ENCODE results near the gene DNAJC27.
"Not testable (repeated sequence)": the region's sequence is repeated elsewhere in the genome, so short reads cannot be mapped to it uniquely, and the experiment has no call there.

Gene DNAJC27

DNA sequence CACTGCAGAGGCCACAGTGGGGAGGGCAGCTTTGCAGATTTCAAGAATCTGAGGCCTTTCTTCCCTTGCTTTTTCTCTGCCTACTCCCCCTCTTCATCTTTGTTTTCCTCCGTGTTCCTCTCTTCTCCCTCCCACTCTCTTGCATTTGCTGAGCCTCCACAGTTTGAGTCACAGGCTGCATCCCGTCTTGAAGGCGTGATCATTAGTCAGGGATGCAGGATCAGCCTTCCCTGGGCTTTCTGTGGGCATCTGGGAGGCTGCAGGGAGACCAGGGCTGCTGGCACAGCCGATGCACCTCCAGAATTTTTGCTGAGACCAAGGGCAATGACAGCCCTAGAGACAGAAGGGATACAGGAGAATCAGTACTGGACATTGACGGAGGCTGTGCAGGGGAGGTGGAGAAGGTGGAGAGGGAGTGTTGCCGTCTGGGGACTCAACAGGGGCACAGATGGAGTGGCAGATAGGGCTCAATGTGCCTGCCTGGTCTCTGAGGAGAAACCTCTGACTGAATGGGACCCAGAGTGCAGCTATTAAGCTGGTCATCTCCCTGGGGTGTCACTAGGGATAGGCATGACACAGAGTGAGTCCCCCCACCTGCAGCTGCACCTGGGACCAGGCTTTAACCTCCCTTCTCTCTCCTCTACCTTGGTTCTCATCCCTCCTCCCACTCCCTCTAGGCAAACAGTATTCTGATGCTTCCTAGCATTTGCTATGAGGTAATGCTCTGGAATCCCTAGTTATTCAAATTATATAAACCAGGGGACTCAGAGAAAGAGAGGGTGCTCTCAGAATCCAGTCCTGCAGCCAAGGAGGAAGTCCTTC lies 29.0 kb upstream of the DNAJC27 start:
- H3K4me3 ChIP-seq (ENCODE audit: low read depth, low read length) = no peak overlapping the region
- TF ChIP-seq, protein P1, sequence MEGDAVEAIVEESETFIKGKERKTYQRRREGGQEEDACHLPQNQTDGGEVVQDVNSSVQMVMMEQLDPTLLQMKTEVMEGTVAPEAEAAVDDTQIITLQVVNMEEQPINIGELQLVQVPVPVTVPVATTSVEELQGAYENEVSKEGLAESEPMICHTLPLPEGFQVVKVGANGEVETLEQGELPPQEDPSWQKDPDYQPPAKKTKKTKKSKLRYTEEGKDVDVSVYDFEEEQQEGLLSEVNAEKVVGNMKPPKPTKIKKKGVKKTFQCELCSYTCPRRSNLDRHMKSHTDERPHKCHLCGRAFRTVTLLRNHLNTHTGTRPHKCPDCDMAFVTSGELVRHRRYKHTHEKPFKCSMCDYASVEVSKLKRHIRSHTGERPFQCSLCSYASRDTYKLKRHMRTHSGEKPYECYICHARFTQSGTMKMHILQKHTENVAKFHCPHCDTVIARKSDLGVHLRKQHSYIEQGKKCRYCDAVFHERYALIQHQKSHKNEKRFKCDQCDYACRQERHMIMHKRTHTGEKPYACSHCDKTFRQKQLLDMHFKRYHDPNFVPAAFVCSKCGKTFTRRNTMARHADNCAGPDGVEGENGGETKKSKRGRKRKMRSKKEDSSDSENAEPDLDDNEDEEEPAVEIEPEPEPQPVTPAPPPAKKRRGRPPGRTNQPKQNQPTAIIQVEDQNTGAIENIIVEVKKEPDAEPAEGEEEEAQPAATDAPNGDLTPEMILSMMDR (IDR thresholded peaks at IDR 0.05; ENCODE audit: borderline replicate concordance, insufficient read depth, low read depth, low read length) = no peak

DNA sequence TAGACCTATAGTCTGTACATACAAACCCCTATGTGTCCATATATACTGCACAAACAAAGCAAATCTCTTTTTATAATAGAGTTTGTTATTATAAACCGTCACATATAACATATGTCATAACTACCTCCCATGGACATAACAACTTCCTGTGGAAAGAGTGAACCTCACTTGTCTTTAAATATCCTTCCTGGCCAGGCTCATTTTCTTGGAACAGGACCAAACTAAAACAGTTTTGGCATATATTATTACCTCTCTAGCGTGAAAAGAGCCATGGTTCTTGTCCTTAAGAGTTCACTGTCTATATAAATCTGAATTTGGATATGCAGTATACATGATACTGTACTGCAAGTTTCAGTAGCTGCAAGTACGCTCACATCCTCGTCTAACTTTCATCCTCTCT lies 28.3 kb upstream of the DNAJC27 start:
- TF ChIP-seq, protein P1 (IDR thresholded peaks at IDR 0.05; ENCODE audit: borderline replicate concordance, insufficient read depth, low read depth, low read length) = no peak
- H3K4me3 ChIP-seq (ENCODE audit: low read depth, low read length) = no peak overlapping the region

DNA sequence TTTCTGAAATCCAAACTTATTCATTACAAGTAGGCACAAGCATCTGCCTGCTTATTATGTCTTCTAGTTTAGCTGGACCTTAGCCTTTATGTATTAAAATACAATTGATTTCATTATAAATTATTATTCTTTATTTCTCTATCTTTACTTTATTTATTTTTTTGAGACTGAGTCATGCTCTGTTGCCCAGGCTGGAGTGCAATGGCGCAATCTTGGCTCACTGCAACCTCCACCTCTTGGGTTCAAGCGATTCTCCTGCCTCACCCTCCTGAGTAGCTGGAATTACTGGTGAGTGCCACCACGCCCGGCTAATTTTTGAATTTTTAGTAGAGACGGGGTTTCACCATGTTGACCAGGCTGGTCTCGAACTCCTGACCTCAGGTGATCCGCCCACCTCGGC lies 27.3 kb upstream of the DNAJC27 start:
- H3K4me3 ChIP-seq (ENCODE audit: low read depth, low read length) = not testable (repeated sequence)

DNA sequence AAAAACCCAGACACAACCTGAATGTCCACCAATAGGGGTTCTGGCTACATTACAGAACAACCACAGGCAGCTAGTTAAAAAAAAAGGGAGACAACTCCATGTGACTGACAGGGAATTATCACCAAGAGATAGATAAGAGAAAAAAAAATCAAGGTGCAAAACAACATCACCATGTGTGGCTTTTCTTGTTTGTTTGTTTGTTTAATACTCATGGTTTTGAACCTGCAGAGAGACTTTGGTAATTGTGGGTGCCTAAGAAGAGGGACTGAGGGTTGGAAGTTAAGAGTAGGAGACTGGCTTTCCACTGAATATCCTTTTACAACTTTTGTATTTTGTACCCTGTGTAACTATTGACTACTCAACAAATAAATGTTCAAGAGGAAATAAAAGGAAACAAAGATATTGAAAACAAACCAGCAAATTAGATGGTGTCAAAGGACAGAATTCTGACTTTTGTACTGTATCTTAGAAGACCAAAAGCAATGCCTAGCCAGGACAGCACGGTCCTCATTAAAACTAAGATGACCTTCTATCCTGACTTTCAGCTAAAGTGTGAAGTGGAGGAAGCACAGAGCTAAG lies 22.5 kb upstream of the DNAJC27 start:
- TF ChIP-seq, protein P1 (IDR thresholded peaks at IDR 0.05; ENCODE audit: borderline replicate concordance, insufficient read depth, low read depth, low read length) = no peak
- H3K4me3 ChIP-seq (ENCODE audit: low read depth, low read length) = no peak overlapping the region

DNA sequence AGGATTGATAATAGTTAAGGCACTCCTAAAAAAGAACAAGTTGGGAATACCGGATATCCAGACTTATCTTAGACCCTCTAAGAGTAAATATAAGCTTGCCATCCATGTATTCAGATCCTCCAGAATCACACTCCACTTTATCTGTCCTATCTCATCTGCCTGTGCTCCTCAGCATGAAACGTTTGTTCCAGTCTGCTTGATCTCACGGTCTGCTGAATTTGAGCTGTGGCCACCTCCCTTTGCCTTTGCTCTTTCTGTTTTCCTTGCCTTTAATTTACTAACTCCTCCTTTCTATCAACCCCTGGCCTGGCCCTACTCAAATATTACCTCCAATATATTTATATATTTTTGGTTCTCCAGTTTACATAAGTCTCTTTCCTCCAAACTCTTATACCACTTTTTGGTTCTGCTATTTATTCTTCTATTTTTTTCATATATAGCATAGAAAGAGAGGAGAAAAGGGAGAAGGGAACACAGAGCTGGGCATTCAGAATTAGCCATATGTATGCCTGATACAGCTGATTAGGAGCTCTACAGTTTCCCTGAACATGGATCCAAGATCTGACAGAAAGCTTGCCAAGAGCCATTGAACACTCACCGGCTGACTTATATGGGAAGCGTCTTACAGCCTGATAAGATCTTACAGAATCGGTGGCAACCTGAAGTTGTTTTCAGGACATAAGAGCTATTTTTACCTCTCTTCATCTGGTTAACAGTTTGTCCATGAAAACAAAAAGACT lies 21.8 kb upstream of the DNAJC27 start:
- TF ChIP-seq, protein P1 (IDR thresholded peaks at IDR 0.05; ENCODE audit: borderline replicate concordance, insufficient read depth, low read depth, low read length) = no peak
- H3K4me3 ChIP-seq (ENCODE audit: low read depth, low read length) = no peak overlapping the region

DNA sequence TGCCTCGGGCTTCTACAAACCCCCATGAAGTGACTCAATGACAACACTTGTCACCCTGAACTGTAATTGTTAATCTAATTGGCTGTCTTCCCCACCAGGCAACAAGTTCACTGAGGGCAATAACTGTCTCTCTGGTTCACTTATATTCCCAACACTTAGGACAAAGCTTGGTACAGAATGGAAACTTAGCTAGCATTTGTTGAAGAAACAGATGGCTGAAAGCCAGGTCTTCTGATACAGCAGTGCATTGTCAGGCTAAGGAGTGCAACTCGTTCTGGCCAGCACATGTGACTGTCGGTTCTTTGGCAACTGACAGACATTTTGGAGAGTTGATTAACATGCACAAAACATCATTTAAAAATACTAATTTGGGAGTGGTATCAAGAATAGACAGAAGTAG lies 14.6 kb upstream of the DNAJC27 start:
- no peak overlapping the region for H3K4me3 ChIP-seq (ENCODE audit: low read depth, low read length)
- TF ChIP-seq, protein P1 (IDR thresholded peaks at IDR 0.05; ENCODE audit: borderline replicate concordance, insufficient read depth, low read depth, low read length) = no peak

DNA sequence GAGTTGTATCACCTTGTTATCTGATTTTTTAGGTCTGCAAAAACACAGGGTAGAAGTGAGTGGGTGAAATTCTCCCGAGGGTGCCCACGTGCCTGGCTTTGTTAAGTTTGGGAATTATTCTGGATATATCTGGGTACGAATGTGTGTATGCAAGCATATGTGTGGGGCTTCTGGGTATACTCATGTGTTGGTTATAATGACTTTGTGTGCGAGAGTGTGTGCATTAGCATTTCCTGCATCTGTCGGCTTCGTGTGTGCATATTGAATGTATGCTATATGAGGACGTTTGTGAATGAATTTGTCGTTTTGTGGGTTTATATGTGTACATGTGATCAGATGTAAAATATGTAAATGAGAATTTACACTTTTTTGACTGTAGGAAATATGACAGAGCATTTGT lies 13.8 kb upstream of the DNAJC27 start:
- H3K4me3 ChIP-seq (ENCODE audit: low read depth, low read length) = no peak overlapping the region
- TF ChIP-seq, protein P1 (IDR thresholded peaks at IDR 0.05; ENCODE audit: borderline replicate concordance, insufficient read depth, low read depth, low read length) = no peak
